DND-41 (cell line): ENCODE data around the gene TXNRD1.
"Not testable (repeated sequence)": the region's sequence is repeated elsewhere in the genome, so short reads cannot be mapped to it uniquely, and the experiment has no call there.

Source experiments
- CTCF ChIP-seq: IDR thresholded peaks from 2 replicates; pipeline ENCODE4 v1.5.1; 2012; ENCODE audit warnings: borderline replicate concordance, low read length, moderate library complexity, mild to moderate bottlenecking; ENCODE audit not compliant: poor library complexity, severe bottlenecking; ENCODE audit errors: extremely low read depth
- EZH2 ChIP-seq: IDR thresholded peaks from 3 replicates; pipeline ENCODE4 v1.6.1; 2012; ENCODE audit warnings: borderline replicate concordance, low read depth, mild to moderate bottlenecking, moderate library complexity, low read length, inconsistent platforms; ENCODE audit not compliant: severe bottlenecking

GRCh38 chr12:104218506-104218905, 2.9 kb downstream of the TXNRD1 start:
- TF ChIP-seq CTCF, EZH2: not testable (repeated sequence)
